HTR-8/SVneo (cell line): ENCODE measurements around the gene FILIP1L.

Experiments
- DNase-seq: peaks from one replicate; pipeline ENCODE4 v3.0.0; 2011; ENCODE audit warnings: low spot score, mixed read lengths; ENCODE audit not compliant: insufficient read length
- FAIRE-seq: peaks from 2 replicates; lab custom pipeline; 2011; peaks lifted over from hg19 to GRCh38; lab: Jason Lieb, UNC

FILIP1L gene

DNA sequence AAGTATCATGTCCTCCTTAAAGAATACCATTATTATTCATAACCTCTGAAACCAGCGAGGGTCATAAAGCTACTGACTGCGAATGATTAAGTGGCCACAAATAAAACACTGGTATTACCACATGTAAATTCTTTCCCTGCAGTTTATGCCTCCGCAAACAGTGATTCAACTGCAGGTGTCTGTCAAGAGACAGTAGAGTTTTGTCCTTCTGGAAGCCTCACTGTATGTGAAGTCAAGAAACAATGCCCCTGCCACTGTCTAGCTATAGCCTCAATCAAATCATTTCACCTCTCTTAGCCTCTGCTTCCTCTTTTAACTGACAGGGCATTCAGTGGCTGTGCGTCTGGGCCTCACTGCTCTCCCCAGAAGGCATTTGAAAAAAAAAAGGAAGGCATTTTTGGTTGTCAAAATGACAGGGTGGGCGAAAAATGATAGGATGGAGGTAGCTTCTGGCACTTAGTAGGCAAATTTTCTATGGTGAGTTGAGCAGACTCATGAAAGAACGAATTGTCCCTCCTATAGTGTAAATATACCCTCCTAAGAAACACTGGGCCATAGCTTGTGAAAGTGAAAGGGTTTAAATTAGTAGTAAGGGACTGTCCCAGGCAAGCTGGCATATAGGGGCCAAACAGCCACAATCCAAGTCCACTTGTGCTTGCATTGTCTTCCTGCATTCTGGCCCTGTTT is 66.7 kb downstream of the FILIP1L start:
- peak; percentile 81 for FAIRE-seq
- DNase-seq: peak; percentile 54

DNA sequence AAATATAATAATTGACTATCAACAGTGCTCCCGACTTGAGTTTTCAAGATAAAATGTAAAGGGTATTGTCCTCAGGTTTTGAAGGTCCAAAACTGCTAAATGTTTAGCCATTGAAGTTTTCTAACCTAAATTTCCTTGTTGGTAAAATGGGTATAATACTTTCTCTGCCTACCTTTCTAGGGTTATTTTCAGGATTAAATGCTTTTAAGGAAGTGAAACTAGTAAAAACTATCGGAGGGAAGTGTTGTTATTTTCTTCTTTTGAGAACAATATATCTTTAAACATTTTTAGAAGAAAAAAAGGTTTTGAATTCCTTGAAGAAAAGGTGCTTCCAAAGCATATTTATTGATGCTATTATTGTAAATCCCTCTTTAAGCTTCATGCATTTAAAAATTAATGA is 67.3 kb downstream of the FILIP1L start:
- FAIRE-seq (no peak), DNase-seq (no peak)

DNA sequence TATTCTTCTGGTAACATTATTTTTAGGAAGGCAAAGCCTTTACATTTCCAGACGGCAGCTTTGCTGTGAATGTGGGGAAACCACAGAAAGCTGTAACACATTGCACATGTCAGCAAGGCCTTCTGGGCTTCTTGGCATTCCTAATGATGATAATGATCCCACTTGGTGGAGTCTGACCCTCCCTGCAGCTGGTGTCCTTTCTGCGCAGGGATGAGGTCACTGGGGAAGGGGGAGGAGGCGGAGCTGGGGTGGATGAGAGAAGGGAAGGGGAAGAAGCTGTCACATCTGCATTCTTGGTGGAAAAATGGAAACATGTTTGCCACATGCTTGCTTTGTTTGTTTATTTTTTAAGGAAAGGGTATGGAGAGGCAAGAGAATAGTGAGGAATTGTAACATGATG is 68.6 kb downstream of the FILIP1L start:
- FAIRE-seq: peak; percentile 93
- peak; percentile 55 for DNase-seq

DNA sequence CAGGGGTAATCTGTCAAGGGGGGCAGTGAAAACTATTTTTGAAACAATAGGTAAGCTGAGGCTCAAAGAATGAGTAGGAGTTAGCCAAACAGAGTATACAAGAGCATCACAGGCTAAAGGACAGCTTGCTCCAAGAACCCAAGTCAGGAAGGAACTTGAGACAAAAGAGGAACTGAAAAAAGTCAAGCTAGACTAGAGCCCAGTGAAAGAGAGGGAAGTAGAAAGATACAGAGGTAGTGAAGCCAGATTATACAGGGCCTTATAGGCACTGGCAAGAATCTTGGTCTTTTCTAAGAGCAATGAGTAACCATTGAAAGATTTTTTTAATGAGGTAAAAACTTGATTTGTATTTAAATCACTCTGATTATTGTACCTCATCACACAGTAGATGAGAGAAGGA is 69.9 kb downstream of the FILIP1L start:
- no peak for FAIRE-seq
- no peak for DNase-seq

DNA sequence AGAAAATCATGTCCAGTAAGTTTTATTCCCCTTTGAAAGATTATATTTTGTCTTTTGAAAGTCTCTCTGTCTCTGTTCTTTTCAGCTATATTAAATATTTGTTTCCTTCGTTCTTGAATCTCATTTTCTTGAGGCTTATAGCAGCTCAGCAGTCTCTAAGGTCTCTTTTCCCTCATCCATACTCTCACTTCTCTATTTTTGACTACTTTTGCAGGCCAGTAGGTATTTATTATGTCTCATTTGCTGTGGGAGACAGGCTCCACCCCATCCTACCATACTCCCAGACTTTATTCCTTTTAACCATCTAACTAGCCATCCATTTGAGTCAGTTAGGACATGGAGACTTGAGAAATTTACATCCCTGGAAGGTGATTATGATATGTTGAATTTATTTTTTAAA is 71.0 kb downstream of the FILIP1L start:
- no peak for FAIRE-seq

DNA sequence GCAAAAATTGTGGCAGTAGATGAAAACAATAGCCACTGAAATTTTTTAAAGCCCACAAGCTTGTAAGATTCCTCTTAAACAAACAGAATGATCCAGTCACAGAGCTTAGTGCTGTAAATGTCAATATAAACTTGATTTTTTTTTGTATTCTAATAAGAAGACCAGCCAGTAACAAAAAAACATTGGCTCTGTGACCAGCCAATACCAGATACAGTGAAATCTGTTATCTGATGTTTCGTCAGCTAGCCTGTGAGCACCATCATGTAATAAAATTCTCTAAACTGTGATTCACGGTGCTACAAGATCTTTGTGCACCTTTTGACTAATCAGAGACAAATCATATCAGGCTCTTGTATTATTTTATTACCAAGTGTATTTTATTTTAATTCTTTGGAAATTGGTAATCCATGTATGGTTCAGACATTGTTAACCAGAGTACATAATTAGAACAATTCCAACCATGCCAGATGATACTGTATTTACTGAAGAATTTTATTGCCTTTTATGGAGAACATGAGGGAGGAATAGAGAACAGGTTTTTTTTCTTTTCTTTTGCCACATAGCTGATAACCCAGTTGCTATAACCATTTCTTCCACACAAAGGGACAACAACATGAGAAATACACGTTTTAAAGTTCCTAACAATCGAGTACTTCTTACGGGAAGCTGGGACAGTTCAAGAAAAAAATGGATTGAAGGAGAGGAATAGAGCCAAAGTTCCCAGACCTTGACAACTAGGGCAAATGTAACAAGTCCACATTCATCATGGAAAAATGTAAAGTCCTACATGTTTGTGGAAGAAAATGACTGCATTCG is 71.9 kb downstream of the FILIP1L start:
- no peak for FAIRE-seq
- DNase-seq: no peak

More for the DNA sequence above, 71.0 kb downstream of the FILIP1L start:
- no peak for DNase-seq

DNA sequence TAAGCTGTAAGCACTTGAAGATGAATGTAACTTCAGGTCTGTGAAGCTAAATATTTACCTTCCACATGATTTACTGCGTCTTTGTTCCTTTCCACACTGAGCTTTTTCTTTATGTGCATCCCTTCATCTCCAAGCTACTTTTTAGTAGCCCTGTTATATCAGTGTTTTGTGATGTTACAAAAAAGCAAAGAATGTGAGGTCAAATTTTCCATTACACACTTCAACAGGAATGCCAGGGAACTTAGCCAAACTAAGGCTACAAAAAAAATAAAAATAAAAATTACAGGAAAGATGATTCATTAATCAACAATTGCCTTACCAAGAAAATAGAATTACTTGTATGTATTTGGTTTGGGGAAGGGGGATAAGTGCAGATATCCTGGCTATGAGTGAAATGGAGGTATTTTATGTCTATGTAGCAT is 73.0 kb downstream of the FILIP1L start:
- DNase-seq (peak; percentile 43), FAIRE-seq (no peak)

DNA sequence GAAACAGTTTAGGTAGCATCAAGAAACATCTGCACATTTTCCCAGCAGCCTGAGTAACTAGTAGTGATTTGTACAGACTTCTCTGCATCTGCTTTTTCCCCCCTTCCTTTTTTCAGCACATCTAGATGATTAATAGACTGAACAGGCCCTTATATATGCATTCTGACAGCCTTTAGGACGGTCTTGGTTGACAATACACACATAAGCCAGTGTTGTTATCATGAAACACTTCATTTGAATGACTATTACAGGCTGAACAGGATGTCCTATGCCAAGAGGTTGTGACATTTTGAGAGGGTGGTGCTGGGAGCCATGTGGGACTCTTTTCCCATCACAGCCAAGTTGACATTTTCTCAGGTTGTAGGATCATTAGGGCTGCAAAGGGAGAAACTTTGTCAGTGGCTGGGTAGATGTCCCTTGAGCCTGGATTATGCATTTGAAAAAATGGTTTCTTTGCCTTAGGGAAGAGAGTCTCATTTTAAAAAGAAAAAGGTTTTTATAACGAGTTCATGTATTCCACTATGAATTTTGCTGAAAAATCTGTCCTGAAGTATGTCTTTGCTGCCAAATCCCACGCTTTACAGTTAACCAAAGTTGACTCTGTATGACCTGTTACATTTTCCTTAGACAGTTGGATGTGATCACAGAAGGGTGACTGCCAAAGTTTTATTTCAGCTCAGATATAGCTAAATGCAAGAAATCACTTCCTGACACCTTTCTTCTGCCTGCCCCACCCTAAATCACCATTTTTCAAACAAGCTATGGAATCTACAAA is 73.7 kb downstream of the FILIP1L start:
- DNase-seq (no peak), FAIRE-seq (peak; percentile 4)

DNA sequence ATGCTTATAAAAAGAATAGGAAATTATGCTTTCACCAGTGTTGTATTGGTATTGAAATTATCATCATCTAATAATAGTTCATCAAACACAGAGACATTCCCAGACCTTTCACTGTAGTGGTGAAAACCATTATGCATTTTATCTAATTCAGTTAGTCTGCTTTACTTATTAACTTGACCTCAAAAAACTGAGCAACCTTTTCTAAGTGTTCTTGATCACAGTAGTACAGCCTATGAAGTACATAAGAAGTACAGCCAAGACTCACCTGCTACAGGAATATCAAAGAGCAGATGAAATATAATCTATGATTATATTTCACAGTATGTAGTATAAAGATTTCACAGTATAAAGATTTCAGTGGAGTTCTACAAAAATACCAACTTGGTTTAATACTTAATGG is 75.2 kb downstream of the FILIP1L start:
- DNase-seq (no peak), FAIRE-seq (no peak)

DNA sequence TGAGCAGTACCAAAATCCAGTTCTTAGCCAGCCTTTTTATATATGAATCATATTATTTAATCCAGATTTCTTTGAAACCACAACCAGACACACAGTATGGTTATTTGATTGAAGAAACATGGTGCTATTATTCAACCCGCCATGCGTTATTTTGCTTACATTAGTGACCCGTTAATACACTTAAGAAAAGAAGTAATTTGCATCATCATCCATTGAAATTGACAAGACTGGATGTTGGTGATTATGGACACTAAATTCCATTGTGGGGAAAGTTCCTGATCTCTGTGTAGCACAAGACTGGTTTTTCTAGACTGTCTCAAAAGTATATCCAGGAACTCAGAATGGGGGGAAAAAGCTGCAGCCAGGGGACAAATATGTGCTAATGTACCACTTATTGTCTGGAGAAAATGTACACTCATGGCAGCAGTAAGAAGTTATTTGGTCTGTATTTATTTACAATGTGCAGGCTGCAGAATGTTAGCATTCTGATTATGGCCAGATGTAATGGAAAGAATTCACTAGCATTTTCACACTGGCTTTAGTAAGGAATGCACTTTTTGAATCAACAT is 80.3 kb downstream of the FILIP1L start:
- DNase-seq: no peak
- no peak for FAIRE-seq

DNA sequence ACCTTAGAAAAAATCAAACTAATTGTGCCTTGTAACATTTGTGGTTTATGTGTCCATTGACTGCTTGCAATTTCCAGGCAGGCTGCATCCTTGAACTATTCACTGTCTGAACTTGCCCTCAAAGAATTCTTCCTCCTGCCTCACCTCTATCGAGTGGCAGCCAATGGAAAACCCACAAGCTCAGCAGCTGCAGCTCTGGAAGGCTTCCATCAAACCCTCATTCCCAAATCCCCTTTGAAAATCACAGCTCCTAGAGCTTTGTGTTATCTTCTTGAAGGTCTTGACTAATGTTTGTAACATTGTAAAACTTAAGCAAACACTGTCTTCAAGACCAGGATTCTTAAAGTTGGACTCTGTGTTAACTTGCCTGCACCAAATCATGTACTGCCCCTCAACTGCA is 81.1 kb downstream of the FILIP1L start:
- FAIRE-seq (peak; percentile 4), DNase-seq (no peak)

DNA sequence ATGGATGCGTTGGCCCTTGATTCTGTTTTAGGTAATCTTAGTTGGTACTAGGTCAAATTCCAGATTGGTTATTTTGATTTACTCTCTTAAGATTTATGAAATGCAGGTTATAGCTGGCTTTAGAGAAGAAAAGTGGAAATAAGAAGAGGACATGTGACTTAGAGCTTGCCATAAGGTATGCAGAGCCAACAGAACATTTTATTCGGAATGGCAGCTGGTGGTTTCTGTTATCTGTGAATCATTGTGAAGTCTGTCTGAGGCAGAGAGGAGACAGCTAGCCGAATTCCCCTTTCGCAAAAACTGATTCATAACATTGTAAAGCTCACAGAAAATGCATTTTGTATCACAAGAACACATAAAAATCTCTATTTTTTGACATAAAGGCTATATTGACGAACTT is 82.1 kb downstream of the FILIP1L start:
- FAIRE-seq: no peak

DNA sequence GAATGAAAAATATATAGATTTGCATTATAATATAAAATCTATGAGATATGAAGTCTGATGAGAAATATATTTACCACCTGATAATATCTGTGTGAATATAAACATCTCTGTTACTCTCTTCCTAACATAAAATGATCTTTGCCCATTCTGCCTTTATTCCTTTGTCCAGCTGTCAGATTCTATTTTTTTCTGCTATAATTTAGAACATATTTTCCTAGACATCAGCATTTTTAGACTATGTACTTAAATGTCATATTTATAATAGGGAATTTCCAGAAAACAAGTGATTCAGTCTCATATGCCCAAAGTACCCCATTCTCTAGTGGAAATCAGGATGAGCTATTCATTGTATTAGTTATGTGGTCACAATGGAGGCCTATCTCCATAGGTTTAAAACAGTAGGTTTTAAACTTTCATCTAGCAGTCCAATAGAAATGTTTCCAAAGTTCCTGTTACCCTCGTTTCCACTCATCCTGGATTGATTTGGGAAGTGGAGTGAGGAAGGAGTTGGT is 83.3 kb downstream of the FILIP1L start:
- DNase-seq: no peak
- FAIRE-seq: no peak

More for the DNA sequence above, 82.1 kb downstream of the FILIP1L start:
- DNase-seq: no peak

DNA sequence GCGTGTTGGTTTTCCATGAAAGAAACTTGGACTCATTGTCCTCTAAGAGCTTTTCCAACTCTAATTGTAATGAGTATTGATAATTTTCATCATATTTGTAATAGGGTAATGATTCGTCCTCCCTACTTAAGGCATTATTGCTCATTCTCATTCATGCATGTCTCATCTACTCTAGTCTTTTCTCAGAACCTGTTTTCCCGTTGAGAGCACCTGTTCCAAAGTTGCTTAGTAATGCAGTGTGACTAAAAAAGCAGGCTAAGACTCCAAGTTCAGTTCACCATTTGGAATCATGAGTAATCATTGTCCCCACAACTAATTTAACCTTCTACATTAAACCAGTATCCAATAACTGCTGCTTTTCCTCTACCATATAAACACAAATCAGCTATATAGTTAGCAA is 84.0 kb downstream of the FILIP1L start:
- DNase-seq (no peak), FAIRE-seq (no peak)

DNA sequence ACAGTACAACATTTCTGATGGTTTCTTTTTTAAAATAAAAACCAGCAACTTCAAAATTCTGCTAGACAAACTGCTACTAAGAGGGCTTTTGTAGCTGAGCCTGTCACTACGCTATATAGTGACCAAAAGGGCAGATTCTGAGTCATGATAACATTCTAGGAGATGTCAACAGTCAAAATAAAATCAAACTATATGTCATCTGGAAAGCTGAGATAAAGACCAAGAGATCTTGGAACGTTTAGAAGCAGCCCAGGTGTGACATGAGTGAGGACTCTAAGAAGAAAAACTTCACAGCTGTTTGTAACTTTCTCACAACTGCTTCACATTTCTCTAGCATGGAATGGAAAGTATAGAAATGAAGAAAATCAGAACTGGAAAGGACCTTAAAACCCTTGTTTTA is 84.6 kb downstream of the FILIP1L start:
- DNase-seq (no peak), FAIRE-seq (no peak)

DNA sequence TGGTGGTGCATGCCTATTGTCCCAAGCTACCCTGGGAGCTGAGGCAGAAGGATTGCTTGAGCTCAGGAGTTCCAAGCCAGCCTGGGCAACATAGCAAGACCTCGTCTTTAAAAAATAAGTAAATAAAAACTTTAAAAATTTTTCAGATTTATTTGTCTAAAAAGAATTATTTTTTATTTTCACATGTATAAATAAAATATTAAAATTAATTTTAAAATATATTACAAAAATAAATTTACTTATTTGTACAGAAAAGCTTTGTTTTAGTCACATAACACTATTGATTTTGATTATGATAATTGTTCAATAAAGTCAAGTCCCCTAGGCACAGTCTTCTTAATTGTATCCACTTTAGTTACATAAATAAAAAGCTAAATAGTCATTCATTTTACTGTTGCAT is 85.2 kb downstream of the FILIP1L start:
- no peak for FAIRE-seq

DNA sequence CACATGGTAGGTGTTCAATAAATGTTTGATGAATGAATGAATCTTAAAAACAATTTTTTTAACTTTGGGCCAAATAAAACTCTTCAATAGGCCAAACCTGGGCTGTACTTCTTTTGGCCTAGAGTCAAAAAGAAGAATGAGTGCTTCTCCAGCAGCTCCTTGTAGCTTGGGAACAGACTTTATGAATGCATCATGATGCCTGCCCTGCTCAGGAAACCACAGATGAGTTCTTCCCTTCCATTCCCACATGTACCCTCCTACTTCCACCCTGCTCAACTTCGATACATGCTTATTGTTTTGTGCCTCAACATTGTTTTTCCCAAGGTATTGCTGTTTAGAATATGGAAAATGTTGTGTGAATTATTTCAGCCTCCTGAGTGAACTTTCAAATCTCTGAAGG is 87.0 kb downstream of the FILIP1L start:
- DNase-seq (no peak), FAIRE-seq (no peak)

More for the DNA sequence above, 85.2 kb downstream of the FILIP1L start:
- no peak for DNase-seq

DNA sequence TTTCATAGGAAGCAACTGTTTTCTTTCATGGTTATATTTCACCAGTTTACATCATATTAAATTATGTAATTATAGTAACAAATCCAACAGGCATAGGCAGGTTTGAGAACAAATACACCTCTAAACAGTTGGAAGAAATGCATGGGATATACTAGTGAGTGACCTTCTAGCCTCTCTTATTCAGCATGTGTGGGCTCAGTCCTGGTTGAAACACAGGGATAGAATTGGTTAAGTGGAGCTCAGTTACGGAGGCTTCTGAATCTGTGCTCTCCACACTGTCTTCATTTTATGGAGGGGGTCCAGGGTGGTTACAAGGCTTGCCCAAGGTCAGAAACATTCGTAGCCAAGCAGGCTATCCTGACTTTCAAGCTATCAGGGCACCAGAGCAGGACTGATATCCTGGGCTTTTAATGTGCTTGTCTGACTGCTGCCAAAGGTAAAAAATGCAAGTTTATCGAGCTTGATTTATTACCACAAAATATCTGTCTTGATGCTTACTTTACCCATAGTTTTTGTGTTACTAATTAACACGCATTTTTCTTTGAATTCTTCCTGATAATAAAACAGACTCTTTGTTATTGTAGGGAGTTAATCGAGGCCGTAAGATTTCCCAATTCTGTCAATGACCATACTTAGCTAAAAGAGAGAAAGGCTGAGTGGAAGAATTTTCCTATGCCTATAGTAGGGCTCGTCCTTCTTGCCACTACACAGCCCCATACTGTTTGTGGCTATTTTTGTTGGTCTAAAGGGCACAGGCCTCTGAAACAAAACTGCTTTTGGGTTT is 89.6 kb downstream of the FILIP1L start:
- DNase-seq: no peak
- no peak for FAIRE-seq

DNA sequence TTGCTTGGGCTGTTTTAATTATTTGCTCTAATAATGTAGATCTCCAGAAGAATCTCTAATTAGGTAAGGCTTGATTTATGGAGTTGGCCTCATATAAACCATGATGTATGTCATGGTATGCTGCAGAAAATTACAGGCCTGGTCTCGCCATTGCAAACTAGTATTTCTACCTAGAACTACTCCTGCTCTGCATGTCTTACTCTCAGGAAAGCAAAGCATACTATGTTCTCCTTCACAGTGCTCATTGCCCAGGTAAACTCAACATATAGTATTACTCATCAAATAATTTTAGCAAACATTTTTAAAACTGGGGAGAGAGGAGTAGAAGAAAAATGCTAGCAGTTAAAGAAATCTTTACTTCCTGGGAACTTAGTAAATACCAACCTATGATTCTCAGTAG is 90.7 kb downstream of the FILIP1L start:
- FAIRE-seq (no peak), DNase-seq (no peak)

DNA sequence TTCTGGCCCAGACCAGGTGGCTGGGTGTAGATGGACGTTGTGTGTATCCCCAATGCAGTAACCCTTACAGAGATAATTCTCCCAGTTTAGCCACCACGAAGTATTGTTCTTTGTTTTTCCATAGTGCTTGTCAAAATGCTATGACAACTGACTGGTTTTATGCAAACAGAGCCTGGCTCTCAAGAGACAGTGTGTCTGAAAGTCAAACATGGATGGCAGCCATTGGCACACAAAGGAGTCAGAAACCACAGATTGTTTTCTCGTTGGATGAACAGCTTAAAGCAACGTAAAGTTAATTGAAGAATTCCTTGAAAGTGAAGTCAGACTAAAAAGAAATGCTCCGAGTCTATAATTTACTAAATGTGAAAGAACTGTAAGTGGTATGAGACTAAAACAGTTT is 91.2 kb downstream of the FILIP1L start:
- DNase-seq (no peak), FAIRE-seq (no peak)
